Measurements from ENCODE around the gene COL25A1.

COL25A1 gene

GRCh38 chr4:109185548-109185947 lies 116.9 kb downstream of the COL25A1 start:
- H3K4me3 ChIP-seq (ENCODE audit: insufficient read length, low read depth), result no peak overlapping the region
- TF ChIP-seq YY1 (IDR thresholded peaks at IDR 0.05; ENCODE audit: insufficient read depth, insufficient read length) (no peak), SUZ12 (IDR thresholded peaks at IDR 0.05; ENCODE audit: extremely low read depth, insufficient read depth, insufficient read length) (no peak), ZNF274 (IDR thresholded peaks at IDR 0.05; ENCODE audit: low read depth, low read length) (no peak)

GRCh38 chr4:109184491-109184961 lies 117.9 kb downstream of the COL25A1 start:
- no peak for TF ChIP-seq SUZ12 (IDR thresholded peaks at IDR 0.05; ENCODE audit: extremely low read depth, insufficient read depth, insufficient read length)
- TF ChIP-seq ZNF274 (IDR thresholded peaks at IDR 0.05; ENCODE audit: low read depth, low read length), result no peak
- no peak for TF ChIP-seq YY1 (IDR thresholded peaks at IDR 0.05; ENCODE audit: insufficient read depth, insufficient read length)
- DNase-seq (ENCODE audit: low read depth, low spot score), result no peak
- H3K9ac ChIP-seq (ENCODE audit: insufficient read length, low read depth), result no peak overlapping the region
- H3K9me3 ChIP-seq (ENCODE audit: insufficient read depth, low read length), result 0 out of 2 replicates have a peak, but pooled peaks cover 3% of the 10 kb centered on the region
- H3K4me1 ChIP-seq (ENCODE audit: insufficient read depth, insufficient read length), result no peaks in the 10 kb centered on the region
- no peaks in the 10 kb centered on the region for H3K27me3 ChIP-seq (ENCODE audit: insufficient read depth, insufficient read length)
- no peaks in the 10 kb centered on the region for H3K36me3 ChIP-seq (ENCODE audit: insufficient read depth, insufficient read length, low read length)
- H3K4me3 ChIP-seq (ENCODE audit: insufficient read length, low read depth), result no peak overlapping the region

More at GRCh38 chr4:109185548-109185947, 116.9 kb downstream of the COL25A1 start:
- Histone ChIP-seq H3K27me3 (ENCODE audit: insufficient read depth, insufficient read length) (no peaks in the 10 kb centered on the region), H3K4me1 (ENCODE audit: insufficient read depth, insufficient read length) (no peaks in the 10 kb centered on the region), H3K36me3 (ENCODE audit: insufficient read depth, insufficient read length, low read length) (no peaks in the 10 kb centered on the region), H3K9me3 (ENCODE audit: insufficient read depth, low read length) (0 out of 2 replicates have a peak, but pooled peaks cover 3% of the 10 kb centered on the region), H3K9ac (ENCODE audit: insufficient read length, low read depth) (no peak overlapping the region)
- DNase-seq (ENCODE audit: low read depth, low spot score), result no peak

GRCh38 chr4:109183931-109184490 lies 118.4 kb downstream of the COL25A1 start:
- no peak for DNase-seq (ENCODE audit: low read depth, low spot score)
- Histone ChIP-seq H3K9me3 (ENCODE audit: insufficient read depth, low read length) (0 out of 2 replicates have a peak, but pooled peaks cover 3% of the 10 kb centered on the region), H3K36me3 (ENCODE audit: insufficient read depth, insufficient read length, low read length) (no peaks in the 10 kb centered on the region), H3K4me3 (ENCODE audit: insufficient read length, low read depth) (no peak overlapping the region), H3K9ac (ENCODE audit: insufficient read length, low read depth) (no peak overlapping the region), H3K27me3 (ENCODE audit: insufficient read depth, insufficient read length) (no peaks in the 10 kb centered on the region), H3K4me1 (ENCODE audit: insufficient read depth, insufficient read length) (no peaks in the 10 kb centered on the region)
- no peak for TF ChIP-seq SUZ12 (IDR thresholded peaks at IDR 0.05; ENCODE audit: extremely low read depth, insufficient read depth, insufficient read length)
- TF ChIP-seq YY1 (IDR thresholded peaks at IDR 0.05; ENCODE audit: insufficient read depth, insufficient read length), result no peak
- no peak for TF ChIP-seq ZNF274 (IDR thresholded peaks at IDR 0.05; ENCODE audit: low read depth, low read length)

- DNase-seq (ENCODE audit: low read depth, low spot score), result no peak
- H3K27me3 ChIP-seq (ENCODE audit: insufficient read depth, insufficient read length), result no peaks in the 10 kb centered on the region
- no peak overlapping the region for H3K4me3 ChIP-seq (ENCODE audit: insufficient read length, low read depth)
- H3K9me3 ChIP-seq (ENCODE audit: insufficient read depth, low read length), result 0 out of 2 replicates have a peak, but pooled peaks cover 3% of the 10 kb centered on the region
- no peaks in the 10 kb centered on the region for H3K36me3 ChIP-seq (ENCODE audit: insufficient read depth, insufficient read length, low read length)
- H3K4me1 ChIP-seq (ENCODE audit: insufficient read depth, insufficient read length), result no peaks in the 10 kb centered on the region
- TF ChIP-seq YY1 (IDR thresholded peaks at IDR 0.05; ENCODE audit: insufficient read depth, insufficient read length) (no peak), ZNF274 (IDR thresholded peaks at IDR 0.05; ENCODE audit: low read depth, low read length) (no peak), SUZ12 (IDR thresholded peaks at IDR 0.05; ENCODE audit: extremely low read depth, insufficient read depth, insufficient read length) (no peak)
- H3K9ac ChIP-seq (ENCODE audit: insufficient read length, low read depth), result no peak overlapping the region
These were observed 119.8 kb downstream of the COL25A1 start for GRCh38 chr4:109182696-109183095.

GRCh38 chr4:109179061-109179460 lies 123.4 kb downstream of the COL25A1 start:
- no peak for DNase-seq (ENCODE audit: low read depth, low spot score)
- Histone ChIP-seq H3K36me3 (ENCODE audit: insufficient read depth, insufficient read length, low read length) (no peaks in the 10 kb centered on the region), H3K4me3 (ENCODE audit: insufficient read length, low read depth) (no peak overlapping the region), H3K27me3 (ENCODE audit: insufficient read depth, insufficient read length) (no peaks in the 10 kb centered on the region), H3K9me3 (ENCODE audit: insufficient read depth, low read length) (no peaks in the 10 kb centered on the region), H3K4me1 (ENCODE audit: insufficient read depth, insufficient read length) (no peaks in the 10 kb centered on the region), H3K9ac (ENCODE audit: insufficient read length, low read depth) (no peak overlapping the region)
- TF ChIP-seq ZNF274 (IDR thresholded peaks at IDR 0.05; ENCODE audit: low read depth, low read length) (no peak), SUZ12 (IDR thresholded peaks at IDR 0.05; ENCODE audit: extremely low read depth, insufficient read depth, insufficient read length) (no peak), YY1 (IDR thresholded peaks at IDR 0.05; ENCODE audit: insufficient read depth, insufficient read length) (no peak)

GRCh38 chr4:109177096-109177810 lies 125.2 kb downstream of the COL25A1 start:
- no peak overlapping the region for H3K4me3 ChIP-seq (ENCODE audit: insufficient read length, low read depth)
- no peak for DNase-seq (ENCODE audit: low read depth, low spot score)
- no peaks in the 10 kb centered on the region for H3K36me3 ChIP-seq (ENCODE audit: insufficient read depth, insufficient read length, low read length)
- no peak for TF ChIP-seq YY1 (IDR thresholded peaks at IDR 0.05; ENCODE audit: insufficient read depth, insufficient read length)
- TF ChIP-seq ZNF274 (IDR thresholded peaks at IDR 0.05; ENCODE audit: low read depth, low read length), result no peak
- no peak for TF ChIP-seq SUZ12 (IDR thresholded peaks at IDR 0.05; ENCODE audit: extremely low read depth, insufficient read depth, insufficient read length)
- no peaks in the 10 kb centered on the region for H3K4me1 ChIP-seq (ENCODE audit: insufficient read depth, insufficient read length)
- no peak overlapping the region for H3K9ac ChIP-seq (ENCODE audit: insufficient read length, low read depth)
- H3K9me3 ChIP-seq (ENCODE audit: insufficient read depth, low read length), result no peaks in the 10 kb centered on the region
- H3K27me3 ChIP-seq (ENCODE audit: insufficient read depth, insufficient read length), result no peaks in the 10 kb centered on the region

GRCh38 chr4:109174224-109174953 lies 128.1 kb downstream of the COL25A1 start:
- H3K27me3 ChIP-seq (ENCODE audit: insufficient read depth, insufficient read length), result no peaks in the 10 kb centered on the region
- H3K36me3 ChIP-seq (ENCODE audit: insufficient read depth, insufficient read length, low read length), result no peaks in the 10 kb centered on the region
- no peaks in the 10 kb centered on the region for H3K4me1 ChIP-seq (ENCODE audit: insufficient read depth, insufficient read length)
- no peak overlapping the region for H3K4me3 ChIP-seq (ENCODE audit: insufficient read length, low read depth)
- no peak for DNase-seq (ENCODE audit: low read depth, low spot score)
- no peaks in the 10 kb centered on the region for H3K9me3 ChIP-seq (ENCODE audit: insufficient read depth, low read length)
- no peak overlapping the region for H3K9ac ChIP-seq (ENCODE audit: insufficient read length, low read depth)
- TF ChIP-seq SUZ12 (IDR thresholded peaks at IDR 0.05; ENCODE audit: extremely low read depth, insufficient read depth, insufficient read length), result no peak
- no peak for TF ChIP-seq YY1 (IDR thresholded peaks at IDR 0.05; ENCODE audit: insufficient read depth, insufficient read length)
- no peak for TF ChIP-seq ZNF274 (IDR thresholded peaks at IDR 0.05; ENCODE audit: low read depth, low read length)

Data from NT2/D1 (cell line).